Neural progenitor cell (in vitro differentiated cells): ENCODE results near the gene VWA8. TPM values are rescaled to one million over a fixed set of nuclear protein-coding genes. Genes with fewer than 3 reads are reported as not detected.
A peak's percentile ranks its signal among the peaks of the same experiment; 100 is the strongest.

Experiments
- DNase-seq: peaks from one replicate; pipeline ENCODE4 v3.0.0-alpha.2; 2016; ENCODE audit warnings: low spot score
- H2AFZ ChIP-seq: fragments of 200-600 bp; sonication (generic); replicated peaks from 2 replicates; pipeline ENCODE4 v1.6.1; 2016; ENCODE audit warnings: antibody characterized with exemption
- H3F3A ChIP-seq: fragments of 200-600 bp; sonication (generic); 2 replicates; pipeline ENCODE4 v1.6.1; 2016; ENCODE audit warnings: antibody characterized with exemption, low read depth
- H3K27ac ChIP-seq: fragments of 200-600 bp; sonication (generic); 2 replicates; pipeline ENCODE4 v1.5.1; 2016; ENCODE audit warnings: mild to moderate bottlenecking
- H3K27me3 ChIP-seq: fragments of 200-600 bp; sonication (generic); 2 replicates; pipeline ENCODE4 v1.6.1; 2016; ENCODE audit warnings: mild to moderate bottlenecking, moderate library complexity
- H3K36me3 ChIP-seq: fragments of 200-600 bp; sonication (generic); 2 replicates; pipeline ENCODE4 v1.5.1; 2016
- H3K4me1 ChIP-seq: fragments of 200-600 bp; sonication (generic); 2 replicates; pipeline ENCODE4 v1.6.1; 2016; ENCODE audit warnings: mixed run types
- H3K4me2 ChIP-seq: fragments of 200-600 bp; sonication (generic); 2 replicates; pipeline ENCODE4 v1.6.1; 2016
- H3K4me3 ChIP-seq: fragments of 200-600 bp; sonication (generic); 2 replicates; pipeline ENCODE4 v1.5.1; 2016
- H3K79me2 ChIP-seq: fragments of 200-600 bp; sonication (generic); 2 replicates; pipeline ENCODE4 v1.6.1; 2016; ENCODE audit warnings: low read depth
- H3K9ac ChIP-seq: fragments of 200-600 bp; sonication (generic); 2 replicates; pipeline ENCODE4 v1.6.1; 2016
- H3K9me3 ChIP-seq: fragments of 200-600 bp; sonication (generic); 2 replicates; pipeline ENCODE4 v1.5.1; 2016; ENCODE audit warnings: low read depth
- H4K20me1 ChIP-seq: fragments of 200-600 bp; sonication (generic); 2 replicates; pipeline ENCODE4 v1.6.1; 2016; ENCODE audit warnings: low read depth
- H3K27ac Mint-ChIP-seq: 3 replicates; pipeline ENCODE4 v1.8.0; 2021; ENCODE audit warnings: mixed read lengths
- H3K27me3 Mint-ChIP-seq: 2 replicates; pipeline ENCODE4 v1.8.0; 2022; ENCODE audit warnings: low read depth, mild to moderate bottlenecking, inconsistent platforms, moderate library complexity, mixed read lengths; ENCODE audit not compliant: insufficient read depth
- H3K36me3 Mint-ChIP-seq: 3 replicates; pipeline ENCODE4 v1.8.0; 2021; ENCODE audit warnings: mixed read lengths
- H3K4me1 Mint-ChIP-seq: 3 replicates; pipeline ENCODE4 v1.8.0; 2021; ENCODE audit warnings: mixed read lengths
- H3K4me3 Mint-ChIP-seq: 3 replicates; pipeline ENCODE4 v1.8.0; 2021; ENCODE audit warnings: mild to moderate bottlenecking, moderate library complexity, mixed read lengths
- H3K9me3 Mint-ChIP-seq: 3 replicates; pipeline ENCODE4 v1.8.0; 2020; ENCODE audit warnings: mixed read lengths
- EZH2 ChIP-seq: fragments of 200-600 bp; sonication (generic); IDR thresholded peaks from 2 replicates; pipeline ENCODE4 v1.6.1; 2017; ENCODE audit warnings: antibody characterized with exemption, mild to moderate bottlenecking, moderate library complexity
- EZH2phosphoT487 ChIP-seq: fragments of 200-600 bp; sonication (generic); IDR thresholded peaks from 2 replicates; pipeline ENCODE4 v1.6.1; 2017; ENCODE audit warnings: antibody characterized with exemption
- total RNA-seq: library from RNA; depleted of rRNA; stranded (reverse); fragments of >200 nt; gene quantifications from 2 replicates; pipeline ENCODE4 v1.2.3, GENCODE V29; 2015; ENCODE audit warnings: low replicate concordance
- TF ChIP-seq, protein P1 (sequence below): fragments of 200-600 bp; sonication (generic); IDR thresholded peaks from 2 replicates; pipeline ENCODE4 v1.5.1; 2017; ENCODE audit warnings: antibody characterized with exemption, mild to moderate bottlenecking

Gene VWA8
- total RNA-seq, 1 donor from 2014 or later: 12.6 TPM

DNA sequence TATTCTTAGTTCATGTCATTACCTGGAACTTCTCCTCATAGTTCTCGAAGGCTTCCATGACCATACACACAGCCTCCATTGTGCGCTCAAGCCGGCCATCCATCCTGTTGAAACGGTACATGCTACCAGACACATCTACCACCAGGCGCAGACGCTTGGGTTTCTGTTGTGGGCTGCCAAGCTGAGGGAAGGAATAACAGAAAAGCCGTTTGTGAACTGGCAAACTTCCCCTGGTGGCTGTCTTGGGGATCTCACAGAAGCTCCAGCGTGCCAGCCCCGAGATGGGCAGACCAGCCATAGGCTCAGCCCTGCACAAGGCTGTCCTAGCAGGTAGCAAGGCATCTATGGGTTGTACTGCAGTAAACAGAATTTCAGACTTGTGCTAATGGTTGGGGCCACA is 373.4 kb downstream of the VWA8 start:
- Histone ChIP-seq H3K4me2 (no peak overlapping the region), H3K27me3 (no peaks in the 10 kb centered on the region), H3K79me2 (no peaks in the 10 kb centered on the region), H3K36me3 (no peaks in the 10 kb centered on the region), H3K27ac (no peak overlapping the region), H3K9ac (no peak overlapping the region), H3K4me3 (no peak overlapping the region), H3K4me1 (peaks cover 12% of the 10 kb centered on the region), H2AFZ (no peak overlapping the region), H4K20me1 (no peaks in the 10 kb centered on the region), H3K9me3 (no peaks in the 10 kb centered on the region), H3F3A (peaks cover 5% of the 10 kb centered on the region)
- H3K9me3 Mint-ChIP-seq: peaks cover 2% of the 10 kb centered on the region
- no peak for TF ChIP-seq EZH2phosphoT487
- no peak for TF ChIP-seq EZH2
- TF ChIP-seq, protein P1, sequence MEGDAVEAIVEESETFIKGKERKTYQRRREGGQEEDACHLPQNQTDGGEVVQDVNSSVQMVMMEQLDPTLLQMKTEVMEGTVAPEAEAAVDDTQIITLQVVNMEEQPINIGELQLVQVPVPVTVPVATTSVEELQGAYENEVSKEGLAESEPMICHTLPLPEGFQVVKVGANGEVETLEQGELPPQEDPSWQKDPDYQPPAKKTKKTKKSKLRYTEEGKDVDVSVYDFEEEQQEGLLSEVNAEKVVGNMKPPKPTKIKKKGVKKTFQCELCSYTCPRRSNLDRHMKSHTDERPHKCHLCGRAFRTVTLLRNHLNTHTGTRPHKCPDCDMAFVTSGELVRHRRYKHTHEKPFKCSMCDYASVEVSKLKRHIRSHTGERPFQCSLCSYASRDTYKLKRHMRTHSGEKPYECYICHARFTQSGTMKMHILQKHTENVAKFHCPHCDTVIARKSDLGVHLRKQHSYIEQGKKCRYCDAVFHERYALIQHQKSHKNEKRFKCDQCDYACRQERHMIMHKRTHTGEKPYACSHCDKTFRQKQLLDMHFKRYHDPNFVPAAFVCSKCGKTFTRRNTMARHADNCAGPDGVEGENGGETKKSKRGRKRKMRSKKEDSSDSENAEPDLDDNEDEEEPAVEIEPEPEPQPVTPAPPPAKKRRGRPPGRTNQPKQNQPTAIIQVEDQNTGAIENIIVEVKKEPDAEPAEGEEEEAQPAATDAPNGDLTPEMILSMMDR: peak; percentile 39
- H3K27me3 Mint-ChIP-seq: no peaks in the 10 kb centered on the region
- no peak overlapping the region for H3K4me3 Mint-ChIP-seq
- H3K27ac Mint-ChIP-seq: no peak overlapping the region
- peaks cover 26% of the 10 kb centered on the region for H3K36me3 Mint-ChIP-seq
- peaks cover 13% of the 10 kb centered on the region for H3K4me1 Mint-ChIP-seq
- DNase-seq: peak; percentile 24

DNA sequence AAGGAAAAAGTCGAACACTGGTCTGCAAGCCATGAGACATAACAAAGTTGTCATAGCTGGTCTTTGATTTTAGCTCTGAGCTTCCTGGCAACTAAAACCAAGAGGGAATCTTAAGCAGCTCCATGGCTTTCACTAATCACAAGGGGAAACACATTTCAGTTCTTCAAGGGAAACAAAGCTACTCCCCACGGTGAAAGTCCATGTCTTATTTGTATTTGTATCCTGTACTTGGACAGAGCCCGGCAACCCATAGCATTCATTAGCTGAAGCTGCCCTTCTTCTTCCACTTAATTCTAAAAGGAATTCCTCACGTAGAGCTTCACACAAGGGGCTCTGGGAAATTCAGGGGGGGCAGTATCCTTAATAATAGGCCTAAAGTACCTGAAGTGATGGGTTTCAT is 374.7 kb downstream of the VWA8 start:
- TF ChIP-seq EZH2phosphoT487 (no peak), EZH2 (no peak)
- TF ChIP-seq, protein P1: no peak
- peak overlapping the region; percentile 24 for H3K4me2 ChIP-seq
- H3K9me3 Mint-ChIP-seq: peaks cover 1% of the 10 kb centered on the region
- no peaks in the 10 kb centered on the region for H3K27me3 ChIP-seq
- H3K36me3 Mint-ChIP-seq: peaks cover 29% of the 10 kb centered on the region
- no peaks in the 10 kb centered on the region for H4K20me1 ChIP-seq
- no peak overlapping the region for H3K4me3 ChIP-seq
- no peak overlapping the region for H3K27ac ChIP-seq
- no peak overlapping the region for H2AFZ ChIP-seq
- H3K36me3 ChIP-seq: no peaks in the 10 kb centered on the region
- peaks cover 12% of the 10 kb centered on the region for H3K4me1 ChIP-seq
- H3K79me2 ChIP-seq: no peaks in the 10 kb centered on the region
- peaks cover 5% of the 10 kb centered on the region for H3F3A ChIP-seq
- H3K27me3 Mint-ChIP-seq: no peaks in the 10 kb centered on the region
- H3K27ac Mint-ChIP-seq: no peak overlapping the region
- no peaks in the 10 kb centered on the region for H3K9me3 ChIP-seq
- no peak overlapping the region for H3K4me3 Mint-ChIP-seq
- H3K4me1 Mint-ChIP-seq: peaks cover 13% of the 10 kb centered on the region
- peak; percentile 53 for DNase-seq
- H3K9ac ChIP-seq: no peak overlapping the region

- Histone ChIP-seq H3K9ac (no peak overlapping the region), H3K4me2 (no peak overlapping the region), H3K27me3 (no peaks in the 10 kb centered on the region), H3K9me3 (no peaks in the 10 kb centered on the region), H4K20me1 (no peaks in the 10 kb centered on the region), H3F3A (peaks cover 5% of the 10 kb centered on the region), H3K36me3 (no peaks in the 10 kb centered on the region), H3K27ac (no peak overlapping the region), H3K79me2 (no peaks in the 10 kb centered on the region), H3K4me1 (peaks cover 17% of the 10 kb centered on the region), H3K4me3 (no peak overlapping the region), H2AFZ (no peak overlapping the region)
- DNase-seq: no peak
- Mint-ChIP-seq H3K9me3 (no peaks in the 10 kb centered on the region), H3K4me1 (peaks cover 18% of the 10 kb centered on the region), H3K27ac (no peak overlapping the region), H3K4me3 (no peak overlapping the region), H3K27me3 (no peaks in the 10 kb centered on the region), H3K36me3 (peaks cover 18% of the 10 kb centered on the region)
- TF ChIP-seq, protein P1: no peak
- TF ChIP-seq EZH2: no peak
Observed at GRCh38 chr13:41582027-41582463, 378.9 kb downstream of the VWA8 start.
